Fibroblast of pulmonary artery (primary cell): ENCODE results near the gene PRDM8.

ENCODE experiments used
- DNase-seq: peaks from one replicate; pipeline ENCODE4 v3.0.0-alpha.2; 2010; ENCODE audit warnings: low read depth
- H3K4me3 ChIP-seq: replicated peaks from 2 replicates; pipeline ENCODE4 v1.5.1; 2011; ENCODE audit warnings: low read depth, mild to moderate bottlenecking, control low read depth, low read length, moderate library complexity
- TF ChIP-seq, protein P1 (sequence below): IDR thresholded peaks from 2 replicates; pipeline ENCODE4 v1.5.1; 2011; ENCODE audit warnings: mild to moderate bottlenecking, control low read depth, low read length, inconsistent platforms; ENCODE audit errors: missing control alignments

The PRDM8 gene

DNA sequence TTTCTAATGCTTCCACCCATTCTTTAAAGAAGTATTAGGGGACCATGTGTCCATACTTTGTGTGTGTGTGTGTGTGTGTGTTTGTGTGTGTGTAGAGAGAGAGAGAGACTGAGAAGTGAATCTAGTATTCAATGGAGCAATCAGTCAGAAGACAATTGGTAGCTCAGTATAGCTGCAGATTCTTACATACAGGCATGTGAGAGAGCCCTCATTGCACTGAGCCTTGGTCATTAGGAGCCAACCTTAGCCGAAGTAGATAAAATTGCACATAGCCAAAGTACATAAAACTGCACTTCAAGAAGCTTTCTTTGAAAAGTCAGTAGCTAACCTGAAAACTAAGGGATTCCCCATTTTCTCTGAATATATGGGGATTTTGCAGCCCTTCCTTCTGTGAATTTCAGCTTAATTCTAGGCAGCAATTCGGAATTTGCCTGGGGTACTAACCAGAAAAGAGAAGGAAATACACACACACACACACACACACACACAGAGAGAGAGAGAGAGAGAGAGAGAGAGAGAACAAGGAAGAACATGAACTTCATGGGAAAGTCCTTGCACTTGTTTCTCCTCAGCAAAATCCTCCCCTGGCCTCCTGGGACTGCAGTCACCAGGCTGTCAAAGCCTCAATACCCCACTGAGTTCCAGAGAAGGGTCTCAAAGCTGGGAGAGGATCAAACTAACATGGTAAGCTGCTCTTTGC, 1.7 kb upstream of the PRDM8 start:
- no peak overlapping the region for H3K4me3 ChIP-seq
- TF ChIP-seq, protein P1, sequence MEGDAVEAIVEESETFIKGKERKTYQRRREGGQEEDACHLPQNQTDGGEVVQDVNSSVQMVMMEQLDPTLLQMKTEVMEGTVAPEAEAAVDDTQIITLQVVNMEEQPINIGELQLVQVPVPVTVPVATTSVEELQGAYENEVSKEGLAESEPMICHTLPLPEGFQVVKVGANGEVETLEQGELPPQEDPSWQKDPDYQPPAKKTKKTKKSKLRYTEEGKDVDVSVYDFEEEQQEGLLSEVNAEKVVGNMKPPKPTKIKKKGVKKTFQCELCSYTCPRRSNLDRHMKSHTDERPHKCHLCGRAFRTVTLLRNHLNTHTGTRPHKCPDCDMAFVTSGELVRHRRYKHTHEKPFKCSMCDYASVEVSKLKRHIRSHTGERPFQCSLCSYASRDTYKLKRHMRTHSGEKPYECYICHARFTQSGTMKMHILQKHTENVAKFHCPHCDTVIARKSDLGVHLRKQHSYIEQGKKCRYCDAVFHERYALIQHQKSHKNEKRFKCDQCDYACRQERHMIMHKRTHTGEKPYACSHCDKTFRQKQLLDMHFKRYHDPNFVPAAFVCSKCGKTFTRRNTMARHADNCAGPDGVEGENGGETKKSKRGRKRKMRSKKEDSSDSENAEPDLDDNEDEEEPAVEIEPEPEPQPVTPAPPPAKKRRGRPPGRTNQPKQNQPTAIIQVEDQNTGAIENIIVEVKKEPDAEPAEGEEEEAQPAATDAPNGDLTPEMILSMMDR = no peak
- DNase-seq = no peak

DNA sequence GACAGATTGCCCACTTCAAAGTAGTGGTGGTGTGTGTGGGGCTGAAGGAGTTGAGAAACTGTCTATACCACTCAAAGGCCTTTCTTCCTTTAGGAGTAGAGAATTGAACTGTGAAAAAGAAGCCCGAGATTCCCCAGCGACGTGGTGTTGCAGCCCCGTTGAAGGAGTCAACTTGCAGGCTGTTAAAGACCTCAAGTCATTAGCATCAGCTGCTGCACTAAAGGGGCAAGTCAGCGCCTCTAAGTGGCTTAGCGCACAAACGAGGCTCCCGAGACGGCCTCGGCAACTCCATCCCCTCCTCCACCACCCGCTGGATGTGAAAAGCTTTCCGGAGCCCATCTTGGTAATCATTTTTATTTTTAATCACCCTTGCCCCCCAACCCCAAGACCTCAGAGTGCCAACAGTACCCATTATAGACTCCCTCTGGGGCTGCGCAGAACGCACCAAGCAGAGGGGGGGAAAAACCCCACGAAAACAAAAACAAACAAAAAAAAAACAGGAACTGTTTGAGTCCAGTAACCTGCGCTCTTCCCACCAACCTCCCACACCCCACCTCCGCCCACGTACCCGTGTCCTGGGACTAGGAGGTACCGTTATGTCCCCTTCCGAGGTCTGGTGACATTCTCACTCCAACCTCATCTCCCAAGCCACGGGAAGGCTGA, 913 bp upstream of the PRDM8 start:
- TF ChIP-seq, protein P1 = no peak
- H3K4me3 ChIP-seq = no peak overlapping the region
- no peak for DNase-seq

DNA sequence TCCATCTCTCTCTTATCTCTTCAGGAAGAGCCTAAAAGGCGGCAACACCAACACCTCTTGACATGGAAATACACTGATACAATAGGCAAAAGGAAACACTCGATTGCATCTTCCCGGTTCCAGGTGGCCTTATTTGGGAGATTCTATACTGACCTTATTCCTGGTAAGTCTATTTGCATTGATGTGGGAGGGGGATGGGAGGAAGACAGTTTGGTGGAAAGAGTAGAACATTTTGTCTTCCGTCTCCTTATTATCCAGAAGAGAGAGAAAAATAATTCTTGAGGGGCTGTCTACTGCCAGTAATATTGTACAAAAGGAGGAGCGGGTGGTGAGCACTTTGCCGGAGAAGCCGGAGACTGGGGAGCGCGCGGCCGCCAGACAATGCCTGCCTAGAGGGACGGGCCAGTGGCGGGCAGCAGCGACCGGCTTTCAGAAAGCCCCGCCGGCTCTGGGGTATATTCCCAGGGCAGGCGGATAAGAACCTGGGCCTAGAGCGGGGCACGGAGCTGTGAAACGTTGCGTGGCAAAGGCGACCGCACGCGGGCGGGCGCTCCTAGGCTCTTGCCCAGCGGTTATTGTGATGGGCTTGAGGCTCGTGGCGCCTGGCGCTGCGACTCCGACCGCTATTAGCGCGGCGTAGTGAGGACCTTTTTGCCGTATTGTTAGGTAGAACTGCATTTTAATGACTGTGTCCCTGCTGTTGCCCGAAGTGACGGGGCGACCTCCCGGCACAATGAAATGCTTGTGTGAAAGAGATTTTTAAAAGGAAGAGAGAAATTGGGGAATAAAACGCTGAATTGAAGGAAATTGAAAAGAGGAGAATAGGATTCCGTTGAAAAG, 518 bp downstream of the PRDM8 start:
- TF ChIP-seq, protein P1 = no peak
- peak overlapping the region; percentile 37 for H3K4me3 ChIP-seq
- DNase-seq = peak; percentile 10

DNA sequence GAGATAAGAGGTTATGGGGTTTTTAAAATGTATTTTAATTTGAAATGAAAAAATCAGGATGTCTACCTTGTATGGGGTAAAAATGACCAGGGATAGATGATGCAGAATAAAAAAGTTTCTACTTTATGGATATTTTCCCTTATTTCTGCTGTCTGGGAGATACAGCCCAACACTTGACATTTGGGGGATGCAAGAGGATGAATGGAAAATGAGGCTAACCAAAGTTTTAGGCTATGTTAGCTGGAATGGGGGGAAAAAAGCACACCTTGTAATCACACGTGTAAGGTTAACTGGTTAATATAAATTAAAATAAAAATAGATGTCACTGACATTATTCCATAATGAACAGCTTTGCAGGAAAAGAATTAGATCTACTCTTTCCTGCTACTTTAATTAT, 1.1 kb downstream of the PRDM8 start:
- no peak for DNase-seq
- no peak overlapping the region for H3K4me3 ChIP-seq
- TF ChIP-seq, protein P1 = no peak

DNA sequence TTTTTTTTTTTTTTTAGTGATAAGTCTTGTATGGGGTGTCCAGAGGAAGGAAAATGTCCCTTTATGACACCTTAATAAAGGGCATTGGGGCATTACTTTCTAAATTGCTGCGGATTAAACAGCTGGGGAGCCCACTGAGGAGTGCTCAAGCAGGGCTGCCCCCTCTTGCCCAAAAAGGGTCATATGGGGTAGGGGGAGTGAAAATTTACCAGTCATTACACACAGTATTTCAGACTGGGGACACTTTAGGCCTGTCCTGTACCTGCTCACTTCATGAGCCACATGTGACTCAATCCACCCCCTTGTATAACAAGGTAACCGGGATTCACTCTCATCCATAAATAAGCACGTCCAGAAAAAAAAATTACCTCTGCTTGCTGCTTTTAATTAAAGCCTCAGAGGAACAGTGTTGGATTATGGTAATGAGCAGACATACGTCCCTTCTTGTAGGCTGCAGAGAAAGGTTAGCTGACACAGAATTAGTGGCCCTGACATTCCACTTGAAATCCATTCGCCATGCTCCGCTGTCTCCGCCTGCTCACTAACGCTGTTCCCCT, 1.8 kb downstream of the PRDM8 start:
- TF ChIP-seq, protein P1 = no peak
- DNase-seq = no peak
- H3K4me3 ChIP-seq = no peak overlapping the region

DNA sequence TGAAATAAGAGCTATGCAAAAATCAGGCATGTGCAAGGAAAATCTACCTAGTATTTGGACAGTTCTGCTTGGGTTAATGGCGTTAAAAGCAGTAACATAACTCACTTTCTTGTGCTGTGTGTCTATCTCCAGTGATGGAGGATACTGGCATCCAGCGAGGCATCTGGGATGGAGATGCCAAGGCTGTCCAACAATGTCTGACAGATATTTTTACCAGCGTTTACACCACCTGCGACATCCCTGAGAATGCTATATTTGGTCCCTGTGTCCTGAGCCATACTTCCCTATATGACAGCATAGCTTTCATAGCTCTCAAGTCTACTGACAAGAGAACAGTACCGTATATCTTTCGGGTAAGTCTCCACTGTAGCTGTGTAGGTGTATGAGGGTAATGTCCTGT, 2.6 kb downstream of the PRDM8 start:
- H3K4me3 ChIP-seq = no peak overlapping the region
- no peak for DNase-seq
- TF ChIP-seq, protein P1 = no peak
